Measurements from ENCODE around the gene NGEF.

GRCh38 chr2:232929303-232930058 lies 83.6 kb downstream of the NGEF start:
- TF ChIP-seq CTCF (IDR thresholded peaks at IDR 0.05) (no peak), POLR2A (IDR thresholded peaks at IDR 0.05) (no peak)

Measured in adrenal gland (tissue), 5 donors.